HS-5 (cell line): ENCODE data around the gene SNX9.
A peak's percentile ranks its signal among the peaks of the same experiment; 100 is the strongest.

Experiments
- DNase-seq: peaks from one replicate; pipeline ENCODE4 v3.0.0-alpha.2; 2012; ENCODE audit warnings: low read depth

SNX9 gene

DNA sequence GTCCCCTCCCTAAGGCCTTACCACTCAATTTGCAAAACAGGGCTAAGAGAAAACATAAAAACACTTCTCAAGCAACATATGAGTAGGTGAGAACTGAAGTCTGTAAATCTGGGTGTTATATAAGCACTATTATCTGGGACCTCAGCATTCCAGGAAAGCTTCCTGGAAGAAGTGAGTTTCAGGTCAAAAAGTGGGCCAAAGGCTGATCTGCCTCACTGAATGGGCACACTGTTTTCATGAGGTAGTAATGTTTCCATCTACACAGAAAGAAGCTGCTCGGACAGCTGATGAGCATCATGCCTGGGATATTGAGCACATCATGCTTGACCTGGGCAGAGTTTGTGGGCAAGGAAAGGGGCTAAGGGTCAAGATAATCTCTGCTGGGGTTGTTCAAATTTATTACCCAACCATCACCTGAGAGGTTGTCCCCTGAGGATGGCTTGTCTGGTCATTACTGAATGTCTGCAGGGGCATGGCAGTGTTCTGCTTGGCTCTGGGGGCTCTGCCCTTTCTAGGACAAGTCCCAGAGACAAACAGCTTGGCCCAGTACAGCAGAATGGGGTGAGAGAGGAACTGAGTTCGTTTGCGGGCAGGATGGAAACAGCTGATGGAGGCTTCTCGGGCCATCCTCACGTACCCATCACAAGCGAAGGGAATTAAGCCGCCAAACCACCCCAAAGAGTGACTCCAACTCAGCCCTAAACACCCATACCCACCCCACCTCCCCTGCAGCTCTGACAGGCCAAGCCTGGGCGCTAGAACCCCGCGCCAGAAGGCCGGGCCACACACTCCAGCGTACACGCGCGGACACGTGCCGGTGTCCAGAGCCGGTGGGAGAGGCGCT, 157.5 kb downstream of the SNX9 start:
- no peak for DNase-seq

DNA sequence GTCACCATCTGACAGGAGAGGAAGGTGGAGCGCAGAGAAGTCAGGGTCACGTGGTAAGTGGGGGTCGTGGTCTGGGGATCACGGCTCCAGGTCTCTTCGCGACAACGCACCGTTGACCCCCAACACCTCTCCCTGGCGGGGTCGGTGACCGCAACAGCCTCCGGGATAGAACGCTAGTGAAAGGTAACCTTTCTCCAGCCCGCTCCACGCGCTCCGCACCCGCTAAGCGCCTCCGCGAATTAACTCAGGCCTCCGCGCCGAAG, 158.0 kb downstream of the SNX9 start:
- no peak for DNase-seq

GRCh38 chr6:157981395-157982101, 158.5 kb downstream of the SNX9 start, which contains the start of gene SYNJ2:
TSS of gene SYNJ2 (plus strand) at chr6:157981863. CDS start at chr6:157981962, 99 bp downstream.
- peak; percentile 30 for DNase-seq

DNA sequence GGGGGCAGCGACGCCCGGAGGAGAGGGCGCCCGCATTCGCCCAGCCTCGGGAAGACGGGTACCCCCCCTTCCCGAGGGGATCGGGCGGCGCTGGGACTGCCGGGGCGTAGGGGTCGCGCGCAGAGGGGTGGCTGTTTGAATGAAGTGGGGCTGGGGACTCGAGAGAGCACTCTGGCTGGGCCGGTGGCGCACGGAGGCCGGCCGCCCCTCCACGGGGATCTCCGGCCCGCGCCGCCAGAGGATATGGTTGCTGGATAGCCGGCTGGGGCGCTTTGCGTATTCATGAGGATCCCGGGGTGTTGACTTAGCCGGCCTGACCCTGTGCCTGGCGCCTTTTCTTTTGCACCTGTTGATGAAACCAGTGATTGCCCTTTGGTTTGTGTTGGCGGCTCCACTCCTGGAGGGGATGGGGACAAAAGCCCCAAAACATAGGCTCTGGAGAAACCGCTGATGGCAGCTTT, 159.1 kb downstream of the SNX9 start:
- no peak for DNase-seq

- no peak for DNase-seq
Measured at GRCh38 chr6:157982563-157983405, 159.7 kb downstream of the SNX9 start.

GRCh38 chr6:157983406-157984119, 160.5 kb downstream of the SNX9 start:
- DNase-seq = no peak

GRCh38 chr6:157984128-157984527, 161.1 kb downstream of the SNX9 start:
- DNase-seq = no peak

DNA sequence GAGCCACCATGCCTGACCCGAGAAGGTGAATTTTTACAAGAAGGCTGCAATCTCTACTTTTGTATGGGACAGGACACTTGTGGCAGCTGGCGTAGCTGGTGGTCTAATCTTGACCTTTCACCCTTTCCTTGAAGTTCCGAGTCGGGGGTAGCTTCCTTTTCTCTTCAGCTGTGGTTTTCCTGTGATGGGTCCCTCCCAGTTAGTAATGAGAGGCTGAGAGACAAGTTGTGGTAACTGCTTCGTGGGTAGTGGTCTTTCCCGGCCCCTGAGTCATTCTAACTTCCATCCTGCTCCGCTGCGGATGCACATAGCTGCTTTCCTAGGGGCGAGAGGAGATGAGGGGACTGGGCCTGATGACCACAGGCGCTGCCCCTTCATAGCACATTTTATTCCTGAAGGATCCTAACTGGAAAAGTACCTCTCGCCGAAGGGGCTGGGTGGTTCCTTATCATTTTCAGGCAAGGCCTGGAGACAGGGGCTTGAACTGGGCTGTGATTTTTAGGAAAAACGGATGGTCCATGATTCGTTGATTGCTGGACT, 161.7 kb downstream of the SNX9 start:
- no peak for DNase-seq

DNA sequence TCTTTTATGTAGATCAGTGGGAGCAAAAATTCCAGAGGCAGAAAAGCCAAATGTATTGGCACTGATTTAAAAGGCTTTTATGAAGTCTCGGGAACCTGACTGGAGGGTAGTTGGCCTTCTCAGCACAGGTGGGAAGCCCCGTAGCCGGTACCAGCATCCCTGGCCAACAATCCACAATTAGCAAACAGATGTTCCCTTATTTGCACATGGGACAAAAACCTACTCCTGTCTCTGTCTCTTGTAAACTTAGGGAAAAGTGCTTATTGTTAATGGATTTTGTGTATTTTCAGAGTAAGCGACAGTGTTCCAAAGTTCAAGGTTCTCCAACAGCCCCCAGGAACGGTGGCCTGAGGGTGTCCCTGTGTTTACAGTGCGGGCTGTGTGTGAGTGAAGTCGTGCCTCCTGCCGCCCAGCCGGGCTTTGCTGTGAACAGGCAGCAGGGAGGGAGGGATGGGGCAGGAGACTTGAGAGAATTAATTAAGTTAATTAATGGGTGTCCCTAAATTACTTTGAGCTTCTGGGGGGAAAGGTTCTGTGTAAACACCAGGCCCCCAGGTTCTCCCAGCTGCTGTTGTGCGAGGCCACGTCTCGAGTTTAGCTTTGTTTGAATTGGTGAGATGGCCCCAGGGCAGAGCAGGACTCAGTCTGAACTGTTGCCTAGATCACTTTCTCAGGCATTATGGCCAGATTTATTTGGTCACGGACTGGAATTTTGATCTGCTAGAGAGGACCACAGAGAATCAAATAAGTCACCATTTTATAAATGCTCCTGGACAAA, 162.5 kb downstream of the SNX9 start:
- no peak for DNase-seq

DNA sequence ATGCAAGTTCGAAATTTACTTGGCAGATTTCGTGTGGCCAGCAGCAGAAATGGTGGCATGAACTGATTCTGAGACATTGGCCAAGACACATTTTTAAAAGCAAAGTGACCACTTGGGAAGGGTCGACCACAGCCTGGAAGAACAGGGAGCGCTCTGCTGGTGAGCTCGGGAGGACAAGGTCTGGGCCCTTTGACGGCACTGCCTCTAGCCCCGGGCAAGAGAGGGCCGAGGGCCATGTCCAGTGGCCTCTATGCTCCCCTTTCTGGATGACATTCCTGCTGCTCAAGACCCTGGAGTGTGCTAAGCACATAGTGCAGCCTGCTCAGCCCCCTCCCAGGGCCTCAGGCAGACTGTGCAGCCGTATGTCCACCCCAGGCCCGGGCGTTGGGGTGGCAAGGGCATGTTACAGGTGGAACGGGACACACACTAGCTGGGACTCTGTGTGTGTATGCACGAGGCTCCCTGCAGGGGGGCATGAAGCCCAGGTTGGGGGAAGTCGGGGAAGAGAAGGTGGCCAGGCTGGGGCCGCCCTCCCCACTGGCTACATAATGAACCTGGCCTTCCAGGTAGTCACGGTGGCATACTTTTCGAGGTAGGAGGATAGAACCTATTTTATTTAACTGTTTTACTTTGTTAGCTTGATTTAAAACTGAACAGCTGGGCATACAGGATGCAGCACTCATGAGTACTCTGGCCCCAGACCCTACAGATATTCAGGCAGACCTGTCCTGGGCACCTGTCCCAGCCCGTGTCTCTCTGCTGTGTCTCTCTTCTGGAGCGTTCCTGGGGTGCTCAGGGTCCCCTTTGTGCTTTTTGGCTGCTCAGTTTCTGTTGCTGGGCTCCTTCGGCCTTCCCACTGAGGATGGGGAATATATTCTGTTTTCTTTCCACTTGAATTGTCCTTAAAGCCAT, 165.0 kb downstream of the SNX9 start:
- no peak for DNase-seq

DNA sequence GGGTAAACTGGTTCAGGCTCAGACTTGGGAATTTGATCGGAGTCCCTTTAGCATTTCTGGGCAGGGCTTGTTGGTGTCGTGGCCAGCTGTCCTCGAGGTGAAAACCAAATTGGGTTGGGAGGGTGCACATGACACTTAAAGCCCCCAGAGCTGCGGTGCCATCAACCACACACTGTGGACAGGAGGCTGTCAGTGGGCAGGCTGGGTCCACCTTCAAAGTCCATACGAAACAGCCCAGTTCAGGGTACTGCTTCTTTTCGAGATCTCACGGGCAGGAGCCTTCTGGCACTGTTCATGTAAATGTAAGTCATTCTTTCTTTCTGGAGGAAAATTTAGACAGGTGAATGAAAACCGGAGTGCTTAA, 165.6 kb downstream of the SNX9 start:
- DNase-seq = no peak

DNA sequence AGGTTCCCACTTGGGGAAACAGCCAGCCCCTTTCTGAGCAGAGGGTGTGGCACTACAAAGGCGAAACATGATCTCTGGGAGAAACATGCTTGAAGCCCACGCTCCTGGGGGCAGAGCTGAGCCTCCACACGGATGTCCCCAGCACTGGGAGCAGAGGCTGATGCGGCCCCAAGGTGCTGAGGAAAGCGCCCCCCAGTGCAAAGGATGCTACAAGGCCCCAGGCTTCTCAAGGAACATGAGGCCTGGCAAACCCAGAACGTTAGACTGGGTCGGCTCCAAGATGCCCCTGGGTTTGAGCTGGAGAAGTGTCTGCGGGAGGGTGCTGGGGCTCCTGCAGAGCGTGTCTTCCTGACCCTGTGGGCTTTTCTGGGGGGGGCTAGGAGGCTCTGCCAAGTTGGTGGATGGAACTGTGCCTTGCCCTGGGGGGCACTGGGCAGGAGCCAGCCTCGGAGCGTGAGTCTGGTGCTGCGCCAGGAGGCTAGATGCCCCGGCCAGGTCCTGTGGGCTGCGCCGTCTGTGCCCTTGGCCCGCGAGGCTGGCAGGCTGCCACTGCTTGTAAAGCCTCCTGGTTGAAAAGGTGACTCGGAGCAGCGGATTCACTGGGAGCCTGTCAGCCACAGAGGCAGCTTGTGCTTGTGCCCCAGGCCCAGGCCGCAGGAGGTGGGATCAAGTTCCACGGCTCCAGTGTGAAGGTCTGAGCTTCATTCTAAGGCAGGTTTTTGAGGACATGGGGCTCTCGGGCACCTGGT, 166.7 kb downstream of the SNX9 start:
- no peak for DNase-seq

- DNase-seq = no peak
Measured at GRCh38 chr6:157990321-157991066, 167.4 kb downstream of the SNX9 start.

- DNase-seq = no peak
Measured at GRCh38 chr6:157991067-157991432, 168.0 kb downstream of the SNX9 start.

DNA sequence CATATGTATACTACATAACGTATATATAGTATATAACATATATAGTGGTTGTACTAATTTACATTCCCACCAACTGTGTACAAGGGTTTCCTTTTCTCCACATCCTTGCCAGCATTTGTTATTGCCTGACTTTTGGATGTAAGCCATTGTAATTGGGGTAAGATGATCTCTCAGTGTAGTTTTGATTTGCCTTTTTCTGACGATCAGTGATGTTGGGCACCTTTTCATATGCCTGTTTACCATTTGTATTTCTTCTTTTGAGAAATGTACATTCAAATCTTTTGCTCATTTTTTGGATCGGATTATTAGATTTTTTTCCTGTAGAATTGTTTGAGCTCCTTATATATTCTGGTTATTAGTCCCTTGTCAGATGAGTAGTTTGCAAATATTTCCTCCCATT, 170.0 kb downstream of the SNX9 start:
- no peak for DNase-seq

- no peak for DNase-seq
Measured at GRCh38 chr6:157994125-157994795, 171.2 kb downstream of the SNX9 start.
